ENCODE results near the gene MPP1. TPM values are rescaled to one million over a fixed set of nuclear protein-coding genes. Genes with fewer than 3 reads are reported as not detected.

MPP1 gene
- total RNA-seq, 5 donors from 2014 or later (not counting 1 experiment from before 2014, with no cell fraction given): 13.6 to 24.1 (median 15.1) TPM

DNA sequence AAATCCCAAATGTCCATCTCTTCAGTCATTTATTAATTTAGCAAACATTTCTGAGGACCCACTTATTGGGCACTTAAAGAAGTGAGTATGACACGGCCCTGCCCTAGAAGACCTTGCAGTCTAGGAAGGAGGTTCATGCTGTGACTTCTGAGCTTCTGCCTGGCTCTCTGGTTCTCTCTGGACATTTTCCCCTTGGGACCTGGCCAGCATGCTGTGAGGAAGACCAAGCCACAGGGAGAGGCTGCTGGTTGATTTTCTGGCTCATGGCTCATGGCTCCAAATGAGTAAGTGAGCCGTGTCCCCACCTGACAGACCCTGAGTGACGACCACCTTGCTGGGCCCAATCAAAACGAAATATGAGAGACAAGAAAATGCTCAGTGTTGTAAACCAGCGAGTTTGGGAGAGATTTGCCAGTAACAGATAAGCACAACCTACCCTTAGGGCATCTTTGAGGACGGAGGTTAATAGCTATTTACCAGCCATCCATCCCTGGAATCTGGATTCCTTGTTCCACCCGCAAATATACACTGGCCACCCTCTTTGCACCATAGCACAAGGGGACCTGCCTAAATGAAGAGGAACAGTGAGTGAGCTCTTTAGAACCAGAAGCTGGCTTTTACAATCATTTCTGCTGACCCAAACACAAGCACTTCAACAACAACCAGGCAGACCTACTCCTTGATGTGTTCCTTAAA lies 876 bp downstream of the MPP1 start:
- no peak overlapping the region for H3K27ac ChIP-seq (ENCODE audit: low read length)
- no peaks in the 10 kb centered on the region for H3K36me3 ChIP-seq (ENCODE audit: control insufficient read depth in 2 of 2, extremely low read depth in 1 of 2, insufficient read depth in 1 of 2, low read length in 1 of 2)
- ChIA-PET CTCF (interaction anchor here in 1 of 2 donors (0.5 kb wide), 1 partner anchor 12 kb away, joined by 3 read pairs; no protein-coding TSS in a partner anchor), POLR2A (no interaction called here)
- no peaks in the 10 kb centered on the region for H3K9me3 ChIP-seq
- no peaks in the 10 kb centered on the region for H3K27me3 ChIP-seq (replicated peaks in 1 of 2; ENCODE audit: control insufficient read depth in 2 of 2, extremely low read depth in 1 of 2, insufficient read depth in 2 of 2, low read length in 1 of 2)
- Mint-ChIP-seq H3K27me3 (peaks cover 0 to 10% of the 10 kb centered on the region in 2 donors), H3K4me3 (peak overlapping the region; percentile 62 to 78 (median 73)), H3K4me1 (peaks cover 18 to 49% (median 49%) of the 10 kb centered on the region in 3 donors), H3K36me3 (no peaks in the 10 kb centered on the region), H3K27ac (peak overlapping the region in 1 of 2 donors; percentile 34), H3K9me3 (no peaks in the 10 kb centered on the region)
- DNase-seq (no peak), ATAC-seq (replicated peaks in 1 of 4) (no peak)
- H3K4me1 ChIP-seq (ENCODE audit: control insufficient read depth in 1 of 2, extremely low read depth in 1 of 2, insufficient read depth in 2 of 2, low read length in 2 of 2): peaks cover 21 to 35% of the 10 kb centered on the region in 2 experiments
- 67% methylated on average over 2 of the region's 7 CpGs for WGBS (ENCODE audit: insufficient coverage)
- peak overlapping the region; percentile 68 to 77 for H3K4me3 ChIP-seq (ENCODE audit: control insufficient read depth in 1 of 2, extremely low read depth in 1 of 2, low read length in 1 of 2)

DNA sequence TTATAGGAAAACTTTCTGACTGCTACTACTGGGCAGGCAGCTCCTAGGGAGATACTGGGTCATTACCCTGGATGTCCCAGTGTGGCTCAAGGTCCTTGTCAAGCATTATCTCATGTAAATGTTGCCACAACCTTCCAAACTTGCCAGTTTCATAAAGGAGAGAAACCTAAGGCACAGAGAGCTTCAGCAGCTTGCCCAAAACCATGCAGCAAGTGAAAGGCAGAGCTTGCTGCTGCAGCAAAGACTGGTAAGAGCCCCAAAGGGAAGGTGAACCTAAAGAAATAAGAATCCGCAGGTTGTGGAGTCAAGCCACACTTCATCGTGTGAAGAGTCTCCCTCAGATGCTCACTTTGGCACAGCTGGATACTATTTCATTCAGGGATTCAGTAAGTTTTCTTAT lies 2.3 kb downstream of the MPP1 start:
- Histone ChIP-seq H3K4me1 (ENCODE audit: control insufficient read depth in 1 of 2, extremely low read depth in 1 of 2, insufficient read depth in 2 of 2, low read length in 2 of 2) (peaks cover 22 to 38% of the 10 kb centered on the region in 2 experiments), H3K36me3 (ENCODE audit: control insufficient read depth in 2 of 2, extremely low read depth in 1 of 2, insufficient read depth in 1 of 2, low read length in 1 of 2) (no peaks in the 10 kb centered on the region), H3K27me3 (replicated peaks in 1 of 2; ENCODE audit: control insufficient read depth in 2 of 2, extremely low read depth in 1 of 2, insufficient read depth in 2 of 2, low read length in 1 of 2) (no peaks in the 10 kb centered on the region), H3K27ac (ENCODE audit: low read length) (no peak overlapping the region), H3K9me3 (no peaks in the 10 kb centered on the region), H3K4me3 (ENCODE audit: control insufficient read depth in 1 of 2, extremely low read depth in 1 of 2, low read length in 1 of 2) (no peak overlapping the region)
- no peak for ATAC-seq (replicated peaks in 1 of 4)
- Mint-ChIP-seq H3K4me3 (no peak overlapping the region), H3K27ac (peak overlapping the region; percentile 76 to 81), H3K27me3 (peaks cover 0 to 9% of the 10 kb centered on the region in 2 donors), H3K9me3 (no peaks in the 10 kb centered on the region), H3K36me3 (no peaks in the 10 kb centered on the region), H3K4me1 (peaks cover 24 to 56% (median 54%) of the 10 kb centered on the region in 3 donors)
- CTCF ChIA-PET: interaction anchor here in 1 of 2 donors (0.9 kb wide), 1 partner anchor 53 kb away, joined by 3 read pairs; no protein-coding TSS in a partner anchor
- WGBS (ENCODE audit: insufficient coverage): no CpG with 5 or more reads among the region's 2 CpGs
- POLR2A ChIA-PET: no interaction called here
- DNase-seq: no peak

DNA sequence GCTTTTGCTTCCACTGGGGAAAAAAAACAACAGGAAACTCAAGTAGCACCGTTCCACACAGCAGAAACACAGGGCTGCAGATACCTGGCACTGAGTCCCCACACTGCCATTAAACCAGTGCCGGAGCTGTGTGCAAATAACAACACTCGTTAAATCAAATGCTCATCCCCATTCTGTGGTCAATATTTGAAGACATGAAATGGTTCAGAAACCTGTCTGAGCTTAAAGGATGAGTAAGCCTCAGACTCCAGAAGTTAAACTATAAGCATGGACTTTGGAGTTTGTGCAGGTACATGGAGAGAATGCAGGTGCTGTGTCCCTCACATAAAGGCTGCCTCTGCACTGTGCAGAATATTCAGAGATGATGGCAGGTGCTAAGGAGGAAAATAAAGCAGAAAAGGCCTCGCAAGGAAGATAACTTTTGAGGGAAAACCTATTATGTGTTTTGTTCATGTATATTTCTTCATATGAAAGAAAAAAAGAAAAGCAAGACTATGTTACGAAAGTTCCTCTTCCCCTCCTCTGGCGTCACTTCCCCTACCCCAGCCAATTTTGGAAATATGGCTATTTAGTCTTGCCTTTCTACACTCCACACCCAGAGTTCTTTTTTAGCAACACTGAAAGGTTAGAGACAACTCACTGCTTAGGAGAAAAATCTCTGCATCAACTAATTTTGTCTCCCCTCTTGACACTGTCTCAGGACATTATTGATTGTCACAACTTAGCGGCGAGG lies 4.6 kb downstream of the MPP1 start:
- H3K27ac ChIP-seq (ENCODE audit: low read length): no peak overlapping the region
- Mint-ChIP-seq H3K9me3 (no peaks in the 10 kb centered on the region), H3K36me3 (no peaks in the 10 kb centered on the region), H3K4me1 (peaks cover 24 to 55% (median 51%) of the 10 kb centered on the region in 3 donors), H3K4me3 (peak overlapping the region in 1 of 3 donors; percentile 41), H3K27ac (peak overlapping the region in 1 of 2 donors; percentile 46), H3K27me3 (peaks cover 0 to 9% of the 10 kb centered on the region in 2 donors)
- H3K36me3 ChIP-seq (ENCODE audit: control insufficient read depth in 2 of 2, extremely low read depth in 1 of 2, insufficient read depth in 1 of 2, low read length in 1 of 2): no peaks in the 10 kb centered on the region
- no peaks in the 10 kb centered on the region for H3K27me3 ChIP-seq (replicated peaks in 1 of 2; ENCODE audit: control insufficient read depth in 2 of 2, extremely low read depth in 1 of 2, insufficient read depth in 2 of 2, low read length in 1 of 2)
- no CpG with 5 or more reads among the region's 8 CpGs for WGBS (ENCODE audit: insufficient coverage)
- no peaks in the 10 kb centered on the region for H3K9me3 ChIP-seq
- H3K4me3 ChIP-seq (ENCODE audit: control insufficient read depth in 1 of 2, extremely low read depth in 1 of 2, low read length in 1 of 2): no peak overlapping the region
- POLR2A ChIA-PET: no interaction called here
- peaks cover 22 to 34% of the 10 kb centered on the region in 2 experiments for H3K4me1 ChIP-seq (ENCODE audit: control insufficient read depth in 1 of 2, extremely low read depth in 1 of 2, insufficient read depth in 2 of 2, low read length in 2 of 2)
- ATAC-seq (replicated peaks in 1 of 4) (no peak), DNase-seq (no peak)
- CTCF ChIA-PET: no interaction called here

DNA sequence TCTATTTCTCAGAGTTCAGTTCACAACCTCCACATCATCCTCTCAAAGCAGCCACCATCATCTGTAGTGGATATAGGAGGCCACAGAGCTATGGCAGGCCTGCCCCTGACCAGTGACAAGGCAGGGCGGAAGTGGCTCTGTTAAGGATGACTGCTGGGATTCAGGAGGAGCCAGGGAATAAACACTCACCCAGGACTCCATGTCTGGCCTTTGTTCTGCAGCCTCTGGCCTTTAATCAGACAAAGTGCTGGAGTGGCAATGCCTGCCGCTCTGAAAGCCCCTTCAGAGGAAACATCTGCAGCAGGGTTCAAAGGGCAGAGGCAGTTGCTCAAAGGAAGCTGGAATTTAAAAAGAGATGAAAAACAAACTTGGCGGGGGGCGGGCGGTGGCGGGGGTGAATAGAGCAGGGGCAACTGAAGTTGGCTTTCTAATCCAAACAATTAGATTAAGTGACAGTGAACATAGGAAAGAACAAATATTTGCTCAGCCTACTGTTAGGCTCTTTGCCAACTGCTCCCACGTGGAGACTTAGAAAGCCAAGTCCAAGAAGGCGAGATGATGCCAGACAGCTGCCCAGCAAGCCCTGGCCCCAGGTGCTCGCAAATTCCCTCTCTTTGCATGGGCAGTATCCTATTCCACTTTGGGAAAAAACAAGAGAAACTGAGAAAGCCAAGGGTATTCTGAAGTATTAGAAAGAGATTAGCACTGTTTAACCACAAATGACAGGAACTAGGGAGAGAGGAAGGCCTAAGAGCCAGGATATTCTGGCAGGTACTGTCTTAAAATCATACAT lies 5.5 kb downstream of the MPP1 start:
- Histone ChIP-seq H3K27me3 (replicated peaks in 1 of 2; ENCODE audit: control insufficient read depth in 2 of 2, extremely low read depth in 1 of 2, insufficient read depth in 2 of 2, low read length in 1 of 2) (no peaks in the 10 kb centered on the region), H3K4me1 (ENCODE audit: control insufficient read depth in 1 of 2, extremely low read depth in 1 of 2, insufficient read depth in 2 of 2, low read length in 2 of 2) (peaks cover 22 to 27% of the 10 kb centered on the region in 2 experiments), H3K36me3 (ENCODE audit: control insufficient read depth in 2 of 2, extremely low read depth in 1 of 2, insufficient read depth in 1 of 2, low read length in 1 of 2) (no peaks in the 10 kb centered on the region), H3K9me3 (no peaks in the 10 kb centered on the region), H3K4me3 (ENCODE audit: control insufficient read depth in 1 of 2, extremely low read depth in 1 of 2, low read length in 1 of 2) (peak overlapping the region in 1 of 2 donors; percentile 29), H3K27ac (ENCODE audit: low read length) (no peak overlapping the region)
- Mint-ChIP-seq H3K36me3 (no peaks in the 10 kb centered on the region), H3K27ac (peak overlapping the region; percentile 67 to 84), H3K4me3 (peak overlapping the region in 1 of 3 donors; percentile 41), H3K4me1 (peaks cover 24 to 55% (median 48%) of the 10 kb centered on the region in 3 donors), H3K9me3 (no peaks in the 10 kb centered on the region), H3K27me3 (peaks cover 0 to 9% of the 10 kb centered on the region in 2 donors)
- DNase-seq (no peak), ATAC-seq (replicated peaks in 1 of 4) (no peak)
- ChIA-PET POLR2A (interaction anchor here in 1 of 2 donors (0.5 kb wide), 1 partner anchor 292 kb away, joined by 4 read pairs; no protein-coding TSS in a partner anchor), CTCF (no interaction called here)
- 80% methylated on average over 2 of the region's 9 CpGs for WGBS (ENCODE audit: insufficient coverage)

DNA sequence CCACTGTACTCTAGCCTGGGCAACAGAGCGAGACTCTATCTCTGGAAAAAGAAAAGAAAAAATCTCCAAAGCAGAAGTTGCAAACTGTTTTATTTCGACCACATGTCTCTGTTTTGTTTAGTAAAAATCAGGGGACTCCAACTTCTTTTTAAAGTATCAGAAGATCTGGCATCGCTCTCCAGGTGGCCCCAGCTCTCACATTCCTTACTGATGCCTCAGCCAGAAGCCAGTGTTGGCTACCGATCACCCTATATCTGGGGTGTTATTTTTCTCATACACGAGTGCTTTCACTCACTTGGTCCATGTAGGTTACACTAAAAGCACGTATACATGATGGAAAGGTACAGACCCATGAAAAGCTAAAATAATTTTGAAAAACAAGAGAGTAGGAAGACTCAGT lies 8.3 kb downstream of the MPP1 start:
- H3K36me3 ChIP-seq (ENCODE audit: control insufficient read depth in 2 of 2, extremely low read depth in 1 of 2, insufficient read depth in 1 of 2, low read length in 1 of 2): no peaks in the 10 kb centered on the region
- H3K4me3 ChIP-seq (ENCODE audit: control insufficient read depth in 1 of 2, extremely low read depth in 1 of 2, low read length in 1 of 2): no peak overlapping the region
- WGBS (ENCODE audit: insufficient coverage): no CpG with 5 or more reads among the region's 6 CpGs
- H3K27ac Mint-ChIP-seq: no peak overlapping the region
- H3K4me1 Mint-ChIP-seq: peaks cover 24 to 35% (median 26%) of the 10 kb centered on the region in 3 donors
- no peak overlapping the region for H3K4me3 Mint-ChIP-seq
- no peaks in the 10 kb centered on the region for H3K36me3 Mint-ChIP-seq
- peaks cover 17 to 18% of the 10 kb centered on the region in 2 experiments for H3K4me1 ChIP-seq (ENCODE audit: control insufficient read depth in 1 of 2, extremely low read depth in 1 of 2, insufficient read depth in 2 of 2, low read length in 2 of 2)
- ATAC-seq (replicated peaks in 1 of 4) (no peak), DNase-seq (no peak)
- H3K27me3 ChIP-seq (replicated peaks in 1 of 2; ENCODE audit: control insufficient read depth in 2 of 2, extremely low read depth in 1 of 2, insufficient read depth in 2 of 2, low read length in 1 of 2): no peaks in the 10 kb centered on the region
- H3K9me3 Mint-ChIP-seq: no peaks in the 10 kb centered on the region
- no peaks in the 10 kb centered on the region for H3K9me3 ChIP-seq
- H3K27ac ChIP-seq (ENCODE audit: low read length): no peak overlapping the region
- ChIA-PET CTCF (no interaction called here), POLR2A (no interaction called here)
- H3K27me3 Mint-ChIP-seq: peaks cover 0 to 16% of the 10 kb centered on the region in 2 donors

DNA sequence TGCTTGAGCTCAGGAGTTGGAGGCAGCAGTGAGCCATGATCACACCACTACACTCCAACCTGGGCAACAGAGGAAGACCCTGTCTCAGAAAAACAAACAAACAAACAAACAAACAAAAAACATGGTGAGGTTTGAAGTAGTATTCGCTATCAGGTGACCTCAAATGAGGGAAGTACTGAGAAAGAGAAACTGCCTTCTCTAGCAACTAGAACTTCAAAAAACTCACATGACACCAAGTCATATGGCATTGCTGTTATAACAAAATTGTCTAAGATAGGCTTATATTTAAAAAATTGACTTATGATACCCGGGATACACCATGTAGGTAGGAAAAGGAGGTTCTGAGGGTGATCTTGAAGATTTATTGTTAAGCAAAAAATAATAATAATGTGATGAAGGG lies 10.3 kb downstream of the MPP1 start:
- H3K27me3 ChIP-seq (replicated peaks in 1 of 2; ENCODE audit: control insufficient read depth in 2 of 2, extremely low read depth in 1 of 2, insufficient read depth in 2 of 2, low read length in 1 of 2): no peaks in the 10 kb centered on the region
- H3K4me1 ChIP-seq (ENCODE audit: control insufficient read depth in 1 of 2, extremely low read depth in 1 of 2, insufficient read depth in 2 of 2, low read length in 2 of 2): peaks cover 6 to 9% of the 10 kb centered on the region in 2 experiments
- H3K4me3 ChIP-seq (ENCODE audit: control insufficient read depth in 1 of 2, extremely low read depth in 1 of 2, low read length in 1 of 2): no peak overlapping the region
- ChIA-PET POLR2A (no interaction called here), CTCF (no interaction called here)
- no peak overlapping the region for H3K4me3 Mint-ChIP-seq
- H3K27me3 Mint-ChIP-seq: peaks cover 0 to 16% of the 10 kb centered on the region in 2 donors
- H3K36me3 Mint-ChIP-seq: peaks cover 3% of the 10 kb centered on the region
- no peaks in the 10 kb centered on the region for H3K36me3 ChIP-seq (ENCODE audit: control insufficient read depth in 2 of 2, extremely low read depth in 1 of 2, insufficient read depth in 1 of 2, low read length in 1 of 2)
- peaks cover 11 to 20% (median 12%) of the 10 kb centered on the region in 3 donors for H3K4me1 Mint-ChIP-seq
- DNase-seq (no peak), ATAC-seq (replicated peaks in 1 of 4) (no peak)
- no peak overlapping the region for H3K27ac ChIP-seq (ENCODE audit: low read length)
- no CpG with 5 or more reads among the region's 2 CpGs for WGBS (ENCODE audit: insufficient coverage)
- no peaks in the 10 kb centered on the region for H3K9me3 ChIP-seq
- no peak overlapping the region for H3K27ac Mint-ChIP-seq
- no peaks in the 10 kb centered on the region for H3K9me3 Mint-ChIP-seq
